ENCODE measurements around the gene DRC3.
"Not testable (repeated sequence)": the region's sequence is repeated elsewhere in the genome, so short reads cannot be mapped to it uniquely, and the experiment has no call there.

Gene DRC3, protein sequence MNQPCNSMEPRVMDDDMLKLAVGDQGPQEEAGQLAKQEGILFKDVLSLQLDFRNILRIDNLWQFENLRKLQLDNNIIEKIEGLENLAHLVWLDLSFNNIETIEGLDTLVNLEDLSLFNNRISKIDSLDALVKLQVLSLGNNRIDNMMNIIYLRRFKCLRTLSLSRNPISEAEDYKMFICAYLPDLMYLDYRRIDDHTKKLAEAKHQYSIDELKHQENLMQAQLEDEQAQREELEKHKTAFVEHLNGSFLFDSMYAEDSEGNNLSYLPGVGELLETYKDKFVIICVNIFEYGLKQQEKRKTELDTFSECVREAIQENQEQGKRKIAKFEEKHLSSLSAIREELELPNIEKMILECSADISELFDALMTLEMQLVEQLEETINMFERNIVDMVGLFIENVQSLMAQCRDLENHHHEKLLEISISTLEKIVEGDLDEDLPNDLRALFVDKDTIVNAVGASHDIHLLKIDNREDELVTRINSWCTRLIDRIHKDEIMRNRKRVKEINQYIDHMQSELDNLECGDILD

GRCh38 chr17:17972126-17972951 lies at the start of gene DRC3, which contains the start of gene TOM1L2:
Gene DRC3 (plus strand): TSS chr17:17972862. CDS start chr17:17977599, 4,737 bp downstream.
Gene TOM1L2 (minus strand): TSS chr17:17972400. CDS start chr17:17972313, 87 bp downstream.
- peak; percentile 100 for DNase-seq

- DNase-seq, result peak; percentile 77
These were observed 48.4 kb upstream of the DRC3 start for GRCh38 chr17:17924131-17924856.

- no peak for DNase-seq
These were observed 47.8 kb upstream of the DRC3 start for GRCh38 chr17:17924857-17925250.

- no peak for DNase-seq
These were observed 46.6 kb upstream of the DRC3 start for GRCh38 chr17:17926036-17926435.

DNA sequence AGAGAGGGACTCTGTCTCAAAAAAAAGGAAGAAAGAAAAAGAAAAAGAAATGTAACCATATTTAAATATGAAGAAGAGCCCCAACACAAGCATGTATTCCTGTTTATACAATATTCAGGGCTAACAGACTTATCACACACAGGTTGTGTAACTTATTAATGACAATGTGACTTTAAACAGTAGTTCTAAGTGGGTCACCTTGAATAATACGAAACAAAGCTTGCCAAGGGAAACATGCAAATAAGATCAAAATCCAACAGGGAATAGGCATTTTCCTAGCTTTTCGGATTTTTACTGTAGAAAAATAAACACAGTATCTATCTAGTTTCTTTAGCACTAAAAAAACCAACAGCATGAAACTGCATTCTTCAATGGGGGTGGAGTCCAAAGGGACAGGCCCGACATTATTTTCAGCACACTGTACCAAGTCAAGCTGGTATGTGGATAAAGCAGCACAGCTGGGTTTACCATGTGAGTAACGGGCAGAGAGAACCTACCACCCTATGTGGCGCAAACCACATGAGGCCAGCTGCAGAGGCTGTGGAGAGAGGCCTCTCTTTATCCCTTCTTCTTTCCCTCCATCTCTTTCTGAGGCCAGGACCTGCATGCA lies 45.7 kb upstream of the DRC3 start:
- no peak for DNase-seq

DNA sequence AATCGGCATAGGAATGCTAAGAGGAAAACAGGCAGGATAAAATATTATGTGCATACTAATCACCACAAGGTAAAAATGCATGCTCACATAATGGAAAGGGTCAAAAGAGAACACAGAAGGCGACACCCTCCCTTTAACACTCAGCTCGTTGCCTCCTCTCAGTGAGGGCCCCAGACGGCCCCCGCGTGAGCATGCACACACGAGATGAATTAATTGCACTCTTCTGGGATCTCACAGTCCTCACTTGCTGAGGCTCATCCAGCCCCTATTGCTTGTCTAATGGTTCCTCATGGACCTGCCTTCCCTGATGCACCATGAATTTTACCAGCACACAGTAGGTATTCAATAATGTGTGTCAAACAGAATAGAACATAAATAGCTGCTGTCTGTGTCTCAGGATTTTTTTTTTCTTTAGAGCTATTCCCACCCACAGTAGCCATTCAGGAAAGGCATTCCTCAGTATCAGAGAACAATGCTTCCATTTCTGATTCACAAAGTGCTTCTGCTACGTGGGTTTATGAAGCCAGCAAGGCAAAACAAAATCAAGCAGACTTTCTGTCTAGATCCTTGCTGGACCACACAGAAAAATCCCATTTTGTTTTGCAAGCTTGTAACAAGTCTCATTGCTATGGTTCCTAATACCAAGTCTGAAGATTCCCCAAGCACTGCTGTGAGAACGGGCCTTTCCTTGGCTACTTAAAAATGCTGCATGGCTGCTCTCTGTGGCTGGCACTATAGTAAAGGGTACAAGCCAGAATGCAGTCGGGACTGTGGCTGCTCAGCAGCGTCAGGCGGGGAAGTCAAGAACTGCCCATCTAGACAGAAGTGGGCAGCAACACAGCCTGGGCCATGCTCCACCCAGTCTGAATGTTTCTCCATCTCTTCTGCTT lies 44.0 kb upstream of the DRC3 start:
- no peak for DNase-seq

- DNase-seq, result no peak
These were observed 42.8 kb upstream of the DRC3 start for GRCh38 chr17:17929655-17930380.

- no peak for DNase-seq
These were observed 42.0 kb upstream of the DRC3 start for GRCh38 chr17:17930674-17931073.

DNA sequence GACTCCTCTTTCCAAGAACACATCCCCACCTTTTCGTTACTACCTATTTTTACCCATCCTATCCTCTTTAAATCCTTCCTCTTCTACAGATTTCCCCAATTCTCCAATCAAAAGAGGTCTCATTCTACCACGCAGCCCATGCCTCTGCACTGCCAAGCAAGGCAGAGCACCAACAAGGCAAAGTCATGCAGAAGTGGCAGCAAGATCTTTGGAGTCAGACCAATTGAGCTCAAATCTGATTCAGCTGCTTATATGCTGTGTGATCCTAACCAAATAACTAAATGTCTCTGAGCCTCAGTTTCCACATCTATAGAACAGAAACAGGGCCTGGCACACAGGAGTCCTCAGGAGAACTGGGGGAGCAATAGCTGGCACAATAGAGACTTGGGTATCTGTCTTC lies 41.5 kb upstream of the DRC3 start:
- no peak for DNase-seq

- peak; percentile 71 for DNase-seq
These were observed 38.9 kb upstream of the DRC3 start for GRCh38 chr17:17933775-17934174.

- DNase-seq, result no peak
These were observed 38.4 kb upstream of the DRC3 start for GRCh38 chr17:17934214-17934613.

DNA sequence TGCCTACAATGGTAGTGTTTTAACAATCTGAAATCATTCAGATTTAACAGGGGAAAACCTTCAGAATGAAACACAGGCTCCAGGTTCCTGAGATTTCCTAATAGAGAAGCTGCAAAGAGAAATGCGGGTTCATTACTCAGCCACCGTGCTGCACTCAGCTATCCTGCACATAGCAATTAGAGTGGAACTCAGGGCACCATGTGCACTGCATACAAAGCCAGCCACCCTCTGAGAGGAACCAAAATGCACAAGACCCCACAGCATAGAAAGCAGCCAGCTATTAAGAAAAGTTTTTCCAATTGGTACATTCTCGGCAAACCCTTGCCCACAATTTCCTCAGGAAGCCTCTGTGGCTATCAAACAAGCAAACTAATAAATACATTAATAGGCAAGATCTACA lies 37.9 kb upstream of the DRC3 start:
- no peak for DNase-seq

GRCh38 chr17:17935321-17936271 lies 37.1 kb upstream of the DRC3 start:
- peak; percentile 96 for DNase-seq

GRCh38 chr17:17937201-17937853 lies 35.3 kb upstream of the DRC3 start:
- no peak for DNase-seq

DNA sequence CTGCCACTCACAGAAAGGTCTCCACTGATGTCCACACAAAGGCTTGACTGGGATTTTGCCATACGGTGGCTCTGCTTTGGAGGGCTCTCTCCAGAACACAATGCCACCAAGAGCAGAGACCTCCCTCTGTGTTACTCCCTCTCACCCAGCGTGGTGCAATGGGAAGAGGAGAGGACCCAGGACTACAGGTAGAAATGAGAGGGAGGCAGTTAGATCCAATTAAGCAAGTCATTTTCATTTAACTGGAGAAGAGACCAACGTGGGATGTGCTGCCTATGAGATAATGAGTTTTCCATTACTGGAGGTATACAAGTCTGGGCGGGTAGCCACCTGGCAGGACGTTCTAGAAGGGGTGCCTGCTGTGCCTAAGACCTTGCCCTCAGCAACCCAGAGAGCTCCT lies 34.7 kb upstream of the DRC3 start:
- no peak for DNase-seq

- no peak for DNase-seq
These were observed 34.1 kb upstream of the DRC3 start for GRCh38 chr17:17938388-17939107.

GRCh38 chr17:17939941-17940340 lies 32.7 kb upstream of the DRC3 start:
- DNase-seq, result not testable (repeated sequence)

DNA sequence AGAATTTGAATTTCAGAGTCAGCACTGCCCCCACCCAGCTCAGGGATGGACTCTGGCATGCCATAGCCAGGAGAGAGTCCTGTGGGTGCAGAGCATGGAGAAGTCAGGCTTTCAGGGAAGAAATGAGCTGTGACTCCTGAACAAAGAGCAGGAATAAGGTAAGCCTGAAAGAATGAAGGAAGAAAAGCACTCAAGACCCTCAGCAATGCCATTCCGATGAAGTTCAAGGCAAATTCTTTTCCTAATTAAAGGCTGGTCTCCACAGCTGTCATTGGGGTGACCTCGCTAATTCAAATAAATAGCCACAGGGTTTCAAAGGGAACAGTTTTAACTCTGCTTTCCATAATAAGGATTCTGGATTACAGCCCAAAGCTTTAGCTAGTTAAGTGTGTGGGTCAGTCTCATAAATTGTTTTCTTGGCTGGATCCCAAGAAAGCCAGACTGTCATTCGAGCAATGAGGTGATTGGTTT lies 32.2 kb upstream of the DRC3 start:
- peak; percentile 90 for DNase-seq
